GM18858 (cell line): ENCODE data around the gene BRD9.
"Not testable (repeated sequence)": the region's sequence is repeated elsewhere in the genome, so short reads cannot be mapped to it uniquely, and the experiment has no call there.

ENCODE experiments used
- ATAC-seq: cut with Tn5 transposase; IDR thresholded peaks from one replicate; pipeline ENCODE4 v1.9.1; 2021; ENCODE audit not compliant: unreplicated experiment

Gene BRD9

GRCh38 chr5:881551-881935 lies 11.1 kb downstream of the BRD9 start:
- no peak for ATAC-seq

GRCh38 chr5:880816-881550 lies 11.6 kb downstream of the BRD9 start:
- ATAC-seq, result no peak

- not testable (repeated sequence) for ATAC-seq
Measured at GRCh38 chr5:878677-879076, 13.9 kb downstream of the BRD9 start.

GRCh38 chr5:878125-878524 lies 14.5 kb downstream of the BRD9 start:
- no peak for ATAC-seq

GRCh38 chr5:876398-877365 lies 15.9 kb downstream of the BRD9 start:
- no peak for ATAC-seq

- no peak for ATAC-seq
Measured at GRCh38 chr5:875931-876330, 16.7 kb downstream of the BRD9 start.

GRCh38 chr5:873328-873727 lies 19.3 kb downstream of the BRD9 start:
- ATAC-seq, result peak; percentile 82

- no peak for ATAC-seq
Measured at GRCh38 chr5:872301-872700, 20.3 kb downstream of the BRD9 start.

- ATAC-seq, result no peak
Measured at GRCh38 chr5:871596-872298, 20.9 kb downstream of the BRD9 start.

- no peak for ATAC-seq
Measured at GRCh38 chr5:870956-871355, 21.6 kb downstream of the BRD9 start.

- ATAC-seq, result no peak
Measured at GRCh38 chr5:868428-869135, 24.0 kb downstream of the BRD9 start.

- no peak for ATAC-seq
Measured at GRCh38 chr5:867300-867870, 25.2 kb downstream of the BRD9 start.

- ATAC-seq, result no peak
Measured at GRCh38 chr5:865771-866170, 26.8 kb downstream of the BRD9 start.

- ATAC-seq, result no peak
Measured at GRCh38 chr5:865168-865521, 27.5 kb downstream of the BRD9 start.

- no peak for ATAC-seq
Measured at GRCh38 chr5:864492-865167, 28.0 kb downstream of the BRD9 start.

- no peak for ATAC-seq
Measured at GRCh38 chr5:863244-863805, 29.3 kb downstream of the BRD9 start.

GRCh38 chr5:862367-863243 lies 30.0 kb downstream of the BRD9 start:
- no peak for ATAC-seq

GRCh38 chr5:861442-862366 lies 30.9 kb downstream of the BRD9 start:
- ATAC-seq, result no peak
